HEK293 (cell line): Measurements from ENCODE around the gene DNAH6.

Experiments
- CTCF ChIA-PET: fragments of 350-600 bp; formaldehyde crosslinking; extraction: SDS; loops from one replicate; lab custom pipeline; 2021; ENCODE audit warnings: antibody characterized with exemption; lab: Yijun Ruan, JAX
- POLR2A ChIA-PET: fragments of 300-600 bp; formaldehyde crosslinking; extraction: SDS; loops from one replicate; lab custom pipeline; 2020; ENCODE audit warnings: antibody characterized with exemption, inconsistent platforms; lab: Yijun Ruan, JAX
- H3K27ac ChIP-seq: fragments of 200-500 bp; sonication (Bioruptor generic); 2 replicates; pipeline ENCODE4 v1.5.1; 2014; ENCODE audit warnings: low read depth, low read length, control low read depth, inconsistent platforms; ENCODE audit errors: extremely low read depth
- H3K36me3 ChIP-seq, 2 experiments: fragments of 200-500 bp in 1 of 2; sonication (Bioruptor generic) in 1 of 2; 1 replicate in 1 of 2; 2 replicates in 1 of 2; pipeline ENCODE4 v1.5.1; 2014 to 2017; ENCODE audit warnings: inconsistent platforms in 2 of 2, low read length in 2 of 2; ENCODE audit not compliant: control insufficient read depth in 2 of 2, insufficient read depth in 1 of 2
- H3K4me1 ChIP-seq: fragments of 200-500 bp; sonication (Bioruptor generic); 2 replicates; pipeline ENCODE4 v1.5.1; 2014; ENCODE audit warnings: mild to moderate bottlenecking, low read length, inconsistent platforms; ENCODE audit not compliant: control insufficient read depth, insufficient read depth
- H3K4me3 ChIP-seq: 2 replicates; pipeline ENCODE4 v1.5.1; 2011; ENCODE audit warnings: low read depth, mild to moderate bottlenecking, control low read depth, low read length, moderate library complexity
- H3K9me3 ChIP-seq: fragments of 200-500 bp; sonication (Bioruptor generic); 2 replicates; pipeline ENCODE4 v1.5.1; 2014; ENCODE audit warnings: low read depth, low read length, inconsistent platforms; ENCODE audit not compliant: control insufficient read depth, insufficient read depth
- HOXD13 ChIP-seq: sonication (generic); formaldehyde crosslinking; IDR thresholded peaks from 2 replicates; pipeline ENCODE4 v1.8.0; 2022; ENCODE audit warnings: missing genetic modification reagents, borderline replicate concordance
- SCRT2 ChIP-seq: fragments of 450-650 bp; formaldehyde crosslinking; IDR thresholded peaks from 2 replicates; pipeline ENCODE4 v1.5.1; 2016; ENCODE audit warnings: missing biosample characterization, missing genetic modification characterization
- TCF7L2 ChIP-seq: IDR thresholded peaks from 2 replicates; pipeline ENCODE4 v1.6.1; 2011; ENCODE audit warnings: low read depth, mild to moderate bottlenecking, inconsistent platforms, low read length, moderate library complexity, borderline replicate concordance
- YY1 ChIP-seq: fragments of 450-650 bp; formaldehyde crosslinking; IDR thresholded peaks from 2 replicates; pipeline ENCODE4 v1.5.1; 2018; ENCODE audit warnings: missing biosample characterization, missing genetic modification characterization
- ZBTB26 ChIP-seq: fragments of 450-650 bp; formaldehyde crosslinking; optimal IDR thresholded peaks from 2 replicates; pipeline ENCODE3; 2016; ENCODE audit warnings: missing biosample characterization, mild to moderate bottlenecking, missing genetic modification characterization
- ZBTB7A ChIP-seq: fragments of 450-650 bp; formaldehyde crosslinking; IDR thresholded peaks from 2 replicates; pipeline ENCODE4 v1.5.1; 2016; ENCODE audit warnings: low read depth, missing biosample characterization, missing genetic modification characterization
- ZFHX2 ChIP-seq: fragments of 450-650 bp; formaldehyde crosslinking; conservative IDR thresholded peaks from 2 replicates; pipeline ENCODE4 v1.5.1; 2016; ENCODE audit warnings: missing biosample characterization, missing genetic modification characterization
- ZFP3 ChIP-seq: fragments of 450-650 bp; formaldehyde crosslinking; IDR thresholded peaks from 2 replicates; pipeline ENCODE4 v1.5.1; 2016; ENCODE audit warnings: low read depth, missing biosample characterization, missing genetic modification characterization
- ZFP37 ChIP-seq: fragments of 450-650 bp; formaldehyde crosslinking; IDR thresholded peaks from 2 replicates; pipeline ENCODE4 v1.5.1; 2016; ENCODE audit warnings: missing biosample characterization, missing genetic modification characterization
- ZFP69B ChIP-seq: fragments of 450-650 bp; formaldehyde crosslinking; IDR thresholded peaks from 2 replicates; pipeline ENCODE4 v1.5.1; 2016; ENCODE audit warnings: missing biosample characterization, missing genetic modification characterization
- ZNF112 ChIP-seq: fragments of 450-650 bp; formaldehyde crosslinking; IDR thresholded peaks from 2 replicates; pipeline ENCODE4 v1.5.0; 2017; ENCODE audit warnings: missing biosample characterization, missing genetic modification characterization
- ZNF140 ChIP-seq: fragments of 450-650 bp; formaldehyde crosslinking; IDR thresholded peaks from 2 replicates; pipeline ENCODE4 v1.5.1; 2016; ENCODE audit warnings: missing biosample characterization, missing genetic modification characterization
- ZNF157 ChIP-seq: fragments of 450-650 bp; formaldehyde crosslinking; IDR thresholded peaks from 2 replicates; pipeline ENCODE4 v1.5.1; 2016; ENCODE audit warnings: missing biosample characterization, missing genetic modification characterization
- ZNF350 ChIP-seq: fragments of 450-650 bp; formaldehyde crosslinking; IDR thresholded peaks from 2 replicates; pipeline ENCODE4 v1.5.0; 2017; ENCODE audit warnings: missing biosample characterization, mild to moderate bottlenecking, missing genetic modification characterization
- ZNF449 ChIP-seq: fragments of 450-650 bp; formaldehyde crosslinking; IDR thresholded peaks from 2 replicates; pipeline ENCODE4 v1.5.1; 2017; ENCODE audit warnings: missing biosample characterization, mild to moderate bottlenecking, missing genetic modification characterization, moderate library complexity
- ZNF513 ChIP-seq: fragments of 450-650 bp; IDR thresholded peaks from 2 replicates; pipeline ENCODE4 v1.5.1; 2018; ENCODE audit warnings: missing biosample characterization, missing genetic modification characterization
- ZNF529 ChIP-seq: fragments of 450-650 bp; formaldehyde crosslinking; IDR thresholded peaks from 2 replicates; pipeline ENCODE4 v1.5.1; 2017; ENCODE audit warnings: missing genetic modification characterization, missing biosample characterization; ENCODE audit not compliant: insufficient replicate concordance
- ZNF654 ChIP-seq: fragments of 450-650 bp; formaldehyde crosslinking; IDR thresholded peaks from 2 replicates; pipeline ENCODE4 v1.5.1; 2016; ENCODE audit warnings: low read depth, missing biosample characterization, missing genetic modification characterization
- ZNF660 ChIP-seq: fragments of 450-650 bp; IDR thresholded peaks from 2 replicates; pipeline ENCODE4 v1.5.1; 2018; ENCODE audit warnings: missing biosample characterization, mild to moderate bottlenecking, missing genetic modification characterization
- TF ChIP-seq, protein P1 (sequence below): fragments of 450-650 bp; formaldehyde crosslinking; IDR thresholded peaks from 2 replicates; pipeline ENCODE4 v1.5.1; 2017; ENCODE audit warnings: missing biosample characterization, missing genetic modification characterization
- TF ChIP-seq, protein P2 (sequence below): fragments of 450-650 bp; formaldehyde crosslinking; IDR thresholded peaks from 2 replicates; pipeline ENCODE4 v1.5.1; 2016; ENCODE audit warnings: missing biosample characterization, missing genetic modification characterization
- TF ChIP-seq, protein P3 (sequence below): fragments of 450-650 bp; formaldehyde crosslinking; IDR thresholded peaks from 2 replicates; pipeline ENCODE4 v1.5.1; 2016; ENCODE audit warnings: missing biosample characterization, missing genetic modification characterization
- TF ChIP-seq, protein P4 (sequence below): fragments of 450-650 bp; formaldehyde crosslinking; IDR thresholded peaks from 2 replicates; pipeline ENCODE4 v1.5.1; 2017; ENCODE audit warnings: missing biosample characterization, missing genetic modification characterization

Gene DNAH6

DNA sequence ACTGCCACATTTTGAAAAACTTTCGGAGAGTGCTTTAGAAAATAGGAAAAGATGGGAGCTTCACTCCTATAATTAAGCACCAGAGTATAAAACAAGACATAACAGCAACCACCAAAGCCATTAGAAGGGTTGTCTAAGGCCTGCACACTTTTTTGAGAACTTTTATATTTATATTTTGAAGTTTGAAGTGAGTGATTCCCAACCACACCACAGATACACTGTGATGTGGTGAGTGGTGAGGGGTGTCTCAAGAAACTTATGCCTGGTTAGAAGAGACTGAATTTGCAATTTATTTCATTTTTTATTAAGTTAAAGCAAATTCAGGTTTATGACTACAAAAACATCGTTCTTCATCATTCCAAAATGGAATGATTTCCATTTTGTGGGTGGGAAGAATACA lies 161.9 kb downstream of the DNAH6 start:
- POLR2A ChIA-PET = no interaction called here
- CTCF ChIA-PET = interaction anchor here (0.6 kb wide), 1 partner anchor 20 kb away, joined by 3 read pairs; no protein-coding TSS in a partner anchor
- no peaks in the 10 kb centered on the region for H3K9me3 ChIP-seq
- H3K4me1 ChIP-seq = no peaks in the 10 kb centered on the region
- TF ChIP-seq, protein P1, sequence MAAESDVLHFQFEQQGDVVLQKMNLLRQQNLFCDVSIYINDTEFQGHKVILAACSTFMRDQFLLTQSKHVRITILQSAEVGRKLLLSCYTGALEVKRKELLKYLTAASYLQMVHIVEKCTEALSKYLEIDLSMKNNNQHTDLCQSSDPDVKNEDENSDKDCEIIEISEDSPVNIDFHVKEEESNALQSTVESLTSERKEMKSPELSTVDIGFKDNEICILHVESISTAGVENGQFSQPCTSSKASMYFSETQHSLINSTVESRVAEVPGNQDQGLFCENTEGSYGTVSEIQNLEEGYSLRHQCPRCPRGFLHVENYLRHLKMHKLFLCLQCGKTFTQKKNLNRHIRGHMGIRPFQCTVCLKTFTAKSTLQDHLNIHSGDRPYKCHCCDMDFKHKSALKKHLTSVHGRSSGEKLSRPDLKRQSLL (tag by site-specific recombination) = no peak
- no peak for TF ChIP-seq YY1 (tag by site-specific recombination)
- no peak for TF ChIP-seq ZNF112 (tag by site-specific recombination)
- no peak for TF ChIP-seq HOXD13
- no peak for TF ChIP-seq ZBTB26 (tag by site-specific recombination)
- TF ChIP-seq TCF7L2 = no peak
- TF ChIP-seq ZFP69B (tag by site-specific recombination) = no peak
- no peak for TF ChIP-seq ZNF140
- no peak for TF ChIP-seq SCRT2 (tag by site-specific recombination)
- no peak for TF ChIP-seq ZNF654
- no peak for TF ChIP-seq ZFP3 (tag by site-specific recombination)
- TF ChIP-seq ZNF660 = no peak
- TF ChIP-seq, protein P2, sequence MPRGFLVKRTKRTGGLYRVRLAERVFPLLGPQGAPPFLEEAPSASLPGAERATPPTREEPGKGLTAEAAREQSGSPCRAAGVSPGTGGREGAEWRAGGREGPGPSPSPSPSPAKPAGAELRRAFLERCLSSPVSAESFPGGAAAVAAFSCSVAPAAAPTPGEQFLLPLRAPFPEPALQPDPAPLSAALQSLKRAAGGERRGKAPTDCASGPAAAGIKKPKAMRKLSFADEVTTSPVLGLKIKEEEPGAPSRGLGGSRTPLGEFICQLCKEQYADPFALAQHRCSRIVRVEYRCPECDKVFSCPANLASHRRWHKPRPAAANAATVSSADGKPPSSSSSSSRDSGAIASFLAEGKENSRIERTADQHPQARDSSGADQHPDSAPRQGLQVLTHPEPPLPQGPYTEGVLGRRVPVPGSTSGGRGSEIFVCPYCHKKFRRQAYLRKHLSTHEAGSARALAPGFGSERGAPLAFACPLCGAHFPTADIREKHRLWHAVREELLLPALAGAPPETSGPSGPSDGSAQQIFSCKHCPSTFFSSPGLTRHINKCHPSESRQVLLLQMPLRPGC (tag by site-specific recombination) = no peak
- no peak for TF ChIP-seq ZNF449 (tag by site-specific recombination)
- no peak for TF ChIP-seq ZBTB7A
- TF ChIP-seq ZNF157 (tag by site-specific recombination) = no peak
- TF ChIP-seq ZNF513 (tag by site-specific recombination) = no peak
- TF ChIP-seq ZFHX2 = no peak
- TF ChIP-seq ZFP37 (tag by site-specific recombination) = no peak
- no peak overlapping the region for H3K27ac ChIP-seq
- H3K36me3 ChIP-seq = no peaks in the 10 kb centered on the region
- no peak overlapping the region for H3K4me3 ChIP-seq

- CTCF ChIA-PET = no interaction called here
- H3K4me1 ChIP-seq = 0 out of 2 replicates have a peak, but pooled peaks cover 2% of the 10 kb centered on the region
- H3K36me3 ChIP-seq = no peaks in the 10 kb centered on the region
- H3K4me3 ChIP-seq = no peak overlapping the region
- POLR2A ChIA-PET = no interaction called here
- no peaks in the 10 kb centered on the region for H3K9me3 ChIP-seq
- no peak overlapping the region for H3K27ac ChIP-seq
- TF ChIP-seq ZNF529 (tag by site-specific recombination) = no peak
- TF ChIP-seq ZNF350 (tag by site-specific recombination) = no peak
- TF ChIP-seq, protein P3, sequence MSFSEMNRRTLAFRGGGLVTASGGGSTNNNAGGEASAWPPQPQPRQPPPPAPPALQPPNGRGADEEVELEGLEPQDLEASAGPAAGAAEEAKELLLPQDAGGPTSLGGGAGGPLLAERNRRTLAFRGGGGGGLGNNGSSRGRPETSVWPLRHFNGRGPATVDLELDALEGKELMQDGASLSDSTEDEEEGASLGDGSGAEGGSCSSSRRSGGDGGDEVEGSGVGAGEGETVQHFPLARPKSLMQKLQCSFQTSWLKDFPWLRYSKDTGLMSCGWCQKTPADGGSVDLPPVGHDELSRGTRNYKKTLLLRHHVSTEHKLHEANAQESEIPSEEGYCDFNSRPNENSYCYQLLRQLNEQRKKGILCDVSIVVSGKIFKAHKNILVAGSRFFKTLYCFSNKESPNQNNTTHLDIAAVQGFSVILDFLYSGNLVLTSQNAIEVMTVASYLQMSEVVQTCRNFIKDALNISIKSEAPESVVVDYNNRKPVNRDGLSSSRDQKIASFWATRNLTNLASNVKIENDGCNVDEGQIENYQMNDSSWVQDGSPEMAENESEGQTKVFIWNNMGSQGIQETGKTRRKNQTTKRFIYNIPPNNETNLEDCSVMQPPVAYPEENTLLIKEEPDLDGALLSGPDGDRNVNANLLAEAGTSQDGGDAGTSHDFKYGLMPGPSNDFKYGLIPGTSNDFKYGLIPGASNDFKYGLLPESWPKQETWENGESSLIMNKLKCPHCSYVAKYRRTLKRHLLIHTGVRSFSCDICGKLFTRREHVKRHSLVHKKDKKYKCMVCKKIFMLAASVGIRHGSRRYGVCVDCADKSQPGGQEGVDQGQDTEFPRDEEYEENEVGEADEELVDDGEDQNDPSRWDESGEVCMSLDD = no peak
- TF ChIP-seq ZNF140 = no peak
- TF ChIP-seq, protein P4, sequence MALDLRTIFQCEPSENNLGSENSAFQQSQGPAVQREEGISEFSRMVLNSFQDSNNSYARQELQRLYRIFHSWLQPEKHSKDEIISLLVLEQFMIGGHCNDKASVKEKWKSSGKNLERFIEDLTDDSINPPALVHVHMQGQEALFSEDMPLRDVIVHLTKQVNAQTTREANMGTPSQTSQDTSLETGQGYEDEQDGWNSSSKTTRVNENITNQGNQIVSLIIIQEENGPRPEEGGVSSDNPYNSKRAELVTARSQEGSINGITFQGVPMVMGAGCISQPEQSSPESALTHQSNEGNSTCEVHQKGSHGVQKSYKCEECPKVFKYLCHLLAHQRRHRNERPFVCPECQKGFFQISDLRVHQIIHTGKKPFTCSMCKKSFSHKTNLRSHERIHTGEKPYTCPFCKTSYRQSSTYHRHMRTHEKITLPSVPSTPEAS = no peak
- TF ChIP-seq ZNF449 (tag by site-specific recombination) = no peak
These were observed 170.6 kb downstream of the DNAH6 start for GRCh38 chr2:84686783-84687476.
